Activated naive CD8-positive, alpha-beta T cell treated with anti-CD3 and anti-CD28 coated beads, Interleukin-2, amount 50 U/mL, for 24 hours (primary cell): ENCODE measurements around the gene CDH4.

Experiments used
- ATAC-seq: fragments of 150-1000 bp; cut with Tn5 transposase; one replicate; pipeline ENCODE4 v1.10.0; 2021
- DNase-seq: peaks from one replicate; pipeline ENCODE4 v3.0.0; 2021
- H3K27ac Mint-ChIP-seq: one replicate; pipeline ENCODE4 v1.8.0; 2021; ENCODE audit warnings: mild to moderate bottlenecking, mixed read lengths
- H3K27me3 Mint-ChIP-seq: one replicate; pipeline ENCODE4 v1.8.0; 2021; ENCODE audit warnings: mixed read lengths
- H3K36me3 Mint-ChIP-seq: one replicate; pipeline ENCODE4 v1.8.0; 2021; ENCODE audit warnings: low read depth, mixed read lengths
- H3K4me1 Mint-ChIP-seq: one replicate; pipeline ENCODE4 v1.8.0; 2021; ENCODE audit warnings: mixed read lengths
- H3K4me3 Mint-ChIP-seq: one replicate; pipeline ENCODE4 v1.8.0; 2021; ENCODE audit warnings: mild to moderate bottlenecking, moderate library complexity, mixed read lengths
- H3K9me3 Mint-ChIP-seq: one replicate; pipeline ENCODE4 v1.8.0; 2021; ENCODE audit warnings: mixed read lengths

CDH4 gene

GRCh38 chr20:61905781-61906523, 653.9 kb downstream of the CDH4 start:
- H3K36me3 Mint-ChIP-seq = no peaks in the 10 kb centered on the region
- no peak overlapping the region for H3K4me3 Mint-ChIP-seq
- H3K27me3 Mint-ChIP-seq = no peaks in the 10 kb centered on the region
- DNase-seq = no peak
- H3K27ac Mint-ChIP-seq = no peak overlapping the region
- no peak for ATAC-seq
- H3K9me3 Mint-ChIP-seq = no peaks in the 10 kb centered on the region
- H3K4me1 Mint-ChIP-seq = no peaks in the 10 kb centered on the region

DNA sequence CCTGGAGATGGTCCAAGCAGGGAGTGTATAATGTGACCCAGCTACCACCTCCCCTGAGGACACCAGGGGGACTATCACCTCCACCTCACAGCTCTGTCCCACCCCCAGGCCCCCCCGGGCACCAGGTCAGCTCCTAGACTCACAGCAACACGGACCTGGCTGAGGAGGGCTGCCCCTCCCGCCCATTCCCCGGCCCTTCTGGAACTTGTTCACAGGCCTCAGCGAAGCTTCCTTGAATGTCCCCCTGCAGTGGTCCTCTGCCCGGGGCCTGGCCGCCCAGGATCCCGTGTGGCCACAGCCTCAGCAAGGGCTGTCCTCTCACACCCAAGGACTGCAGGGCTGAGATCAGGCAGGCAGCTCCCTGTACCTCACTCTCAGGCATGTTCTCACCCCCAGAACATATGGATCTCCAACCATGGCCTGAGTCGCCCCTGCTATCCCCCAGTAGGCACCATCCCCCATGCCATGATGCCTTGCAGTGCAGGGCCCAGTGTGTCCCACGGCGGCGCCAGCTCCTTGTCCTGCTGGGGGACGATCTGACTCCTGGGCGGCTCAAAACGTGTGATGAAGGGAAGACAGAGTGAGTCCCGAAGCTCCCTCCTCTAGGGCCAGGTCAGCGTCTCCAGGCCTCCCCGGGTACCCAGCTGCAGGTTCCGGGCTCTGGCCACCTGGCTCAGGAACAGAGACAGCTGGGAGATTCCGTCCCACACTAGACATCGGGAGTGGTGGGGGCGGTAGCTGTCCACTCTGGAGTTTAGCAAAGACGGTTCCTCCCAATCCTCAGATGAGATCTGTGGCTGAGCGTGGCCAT, 655.2 kb downstream of the CDH4 start:
- no peaks in the 10 kb centered on the region for H3K4me1 Mint-ChIP-seq
- no peak for ATAC-seq

DNA sequence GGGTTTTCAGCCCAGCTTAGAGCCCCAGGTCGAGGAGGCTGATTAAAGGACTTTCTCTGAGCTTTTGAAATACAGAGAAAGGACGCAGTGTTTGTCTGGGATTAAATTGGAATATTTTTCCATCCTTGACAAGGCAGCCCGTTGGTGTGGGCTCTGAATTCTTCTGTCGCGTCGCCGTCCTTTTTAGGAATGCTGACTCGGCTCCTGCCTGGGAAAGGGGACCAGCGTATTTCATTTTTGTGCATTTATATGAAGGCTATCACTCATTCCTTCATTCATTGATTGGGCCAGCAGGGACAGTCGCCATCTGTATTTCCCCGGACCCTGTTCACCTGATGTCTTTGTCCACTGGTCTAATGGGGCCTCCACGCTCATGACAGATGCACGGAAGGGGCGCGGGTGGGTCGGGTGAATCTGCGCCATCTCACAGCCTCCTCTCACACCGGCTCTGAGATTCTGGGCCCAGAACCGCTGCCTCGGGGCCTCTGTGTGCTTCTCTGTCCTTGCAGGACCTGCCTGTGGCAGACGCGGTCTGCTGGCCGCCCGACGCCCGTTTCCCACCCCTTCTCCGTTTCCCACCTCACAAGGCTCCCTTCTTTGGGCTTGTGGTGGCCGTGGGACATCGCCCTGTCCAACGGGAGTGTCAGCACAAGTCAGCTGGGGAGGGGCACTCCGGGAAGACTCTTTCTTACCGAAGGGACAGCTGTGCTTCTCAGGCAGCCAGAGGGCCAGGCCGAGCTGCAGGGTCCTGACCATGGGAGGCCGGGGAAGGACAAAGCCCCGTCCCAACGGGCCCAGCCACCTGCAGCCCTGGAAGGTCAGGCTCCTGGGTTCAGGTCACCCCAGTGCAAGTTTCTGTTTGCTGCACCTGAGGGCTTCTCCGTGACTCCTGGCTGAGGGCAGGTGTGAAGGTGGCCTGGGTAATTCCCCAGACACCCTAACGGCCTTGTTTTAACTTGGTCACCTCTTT, 656.3 kb downstream of the CDH4 start:
- H3K36me3 Mint-ChIP-seq = no peaks in the 10 kb centered on the region
- no peaks in the 10 kb centered on the region for H3K27me3 Mint-ChIP-seq
- H3K27ac Mint-ChIP-seq = no peak overlapping the region
- no peaks in the 10 kb centered on the region for H3K9me3 Mint-ChIP-seq
- ATAC-seq = no peak
- H3K4me1 Mint-ChIP-seq = no peaks in the 10 kb centered on the region
- no peak for DNase-seq
- no peak overlapping the region for H3K4me3 Mint-ChIP-seq

More for the DNA sequence above, 655.2 kb downstream of the CDH4 start:
- DNase-seq = no peak
- H3K4me3 Mint-ChIP-seq = no peak overlapping the region
- H3K36me3 Mint-ChIP-seq = no peaks in the 10 kb centered on the region
- no peak overlapping the region for H3K27ac Mint-ChIP-seq
- H3K27me3 Mint-ChIP-seq = no peaks in the 10 kb centered on the region
- no peaks in the 10 kb centered on the region for H3K9me3 Mint-ChIP-seq

DNA sequence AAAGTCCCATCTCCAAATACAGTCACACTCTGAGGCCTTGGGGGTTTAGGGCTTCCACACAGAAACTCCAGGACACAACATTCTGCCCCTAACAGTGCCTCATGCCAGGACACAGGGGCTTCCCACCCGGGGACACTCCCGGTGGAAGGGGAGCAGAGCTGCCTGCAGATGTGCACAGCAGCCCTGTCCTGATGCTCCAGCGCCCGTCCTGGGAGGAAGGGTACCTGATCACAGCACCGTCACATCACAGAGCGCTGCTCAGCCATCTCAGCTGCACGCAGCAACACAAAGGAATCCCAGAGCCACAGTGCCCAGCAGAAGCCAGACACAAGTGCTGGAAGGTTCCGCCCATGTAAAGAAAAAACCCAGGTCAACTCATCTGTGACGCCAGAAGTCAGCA, 657.0 kb downstream of the CDH4 start:
- H3K4me1 Mint-ChIP-seq = no peaks in the 10 kb centered on the region
- no peaks in the 10 kb centered on the region for H3K36me3 Mint-ChIP-seq
- DNase-seq (no peak), ATAC-seq (no peak)
- no peak overlapping the region for H3K4me3 Mint-ChIP-seq
- H3K9me3 Mint-ChIP-seq = no peaks in the 10 kb centered on the region
- H3K27ac Mint-ChIP-seq = no peak overlapping the region
- H3K27me3 Mint-ChIP-seq = no peaks in the 10 kb centered on the region

GRCh38 chr20:61909821-61910220, 657.8 kb downstream of the CDH4 start:
- ATAC-seq (no peak), DNase-seq (no peak)
- Mint-ChIP-seq H3K9me3 (no peaks in the 10 kb centered on the region), H3K27me3 (no peaks in the 10 kb centered on the region), H3K4me1 (no peaks in the 10 kb centered on the region), H3K27ac (no peak overlapping the region), H3K36me3 (no peaks in the 10 kb centered on the region), H3K4me3 (no peak overlapping the region)

- Mint-ChIP-seq H3K4me3 (no peak overlapping the region), H3K36me3 (no peaks in the 10 kb centered on the region), H3K9me3 (no peaks in the 10 kb centered on the region), H3K27ac (no peak overlapping the region), H3K27me3 (no peaks in the 10 kb centered on the region), H3K4me1 (no peaks in the 10 kb centered on the region)
- ATAC-seq = no peak
- no peak for DNase-seq
Observed at GRCh38 chr20:61911824-61912223, 659.8 kb downstream of the CDH4 start.

GRCh38 chr20:61912665-61913422, 660.8 kb downstream of the CDH4 start:
- H3K4me1 Mint-ChIP-seq = no peaks in the 10 kb centered on the region
- H3K36me3 Mint-ChIP-seq = no peaks in the 10 kb centered on the region
- H3K27me3 Mint-ChIP-seq = no peaks in the 10 kb centered on the region
- no peaks in the 10 kb centered on the region for H3K9me3 Mint-ChIP-seq
- no peak overlapping the region for H3K4me3 Mint-ChIP-seq
- DNase-seq (no peak), ATAC-seq (no peak)
- no peak overlapping the region for H3K27ac Mint-ChIP-seq

GRCh38 chr20:61913423-61914225, 661.6 kb downstream of the CDH4 start:
- no peak overlapping the region for H3K4me3 Mint-ChIP-seq
- no peaks in the 10 kb centered on the region for H3K4me1 Mint-ChIP-seq
- ATAC-seq (no peak), DNase-seq (no peak)
- no peak overlapping the region for H3K27ac Mint-ChIP-seq
- H3K9me3 Mint-ChIP-seq = no peaks in the 10 kb centered on the region
- H3K27me3 Mint-ChIP-seq = no peaks in the 10 kb centered on the region
- H3K36me3 Mint-ChIP-seq = no peaks in the 10 kb centered on the region

- no peaks in the 10 kb centered on the region for H3K27me3 Mint-ChIP-seq
- no peaks in the 10 kb centered on the region for H3K9me3 Mint-ChIP-seq
- no peak overlapping the region for H3K27ac Mint-ChIP-seq
- no peak overlapping the region for H3K4me3 Mint-ChIP-seq
- no peaks in the 10 kb centered on the region for H3K4me1 Mint-ChIP-seq
- no peak for ATAC-seq
- H3K36me3 Mint-ChIP-seq = no peaks in the 10 kb centered on the region
- no peak for DNase-seq
Observed at GRCh38 chr20:61915101-61915500, 663.0 kb downstream of the CDH4 start.

DNA sequence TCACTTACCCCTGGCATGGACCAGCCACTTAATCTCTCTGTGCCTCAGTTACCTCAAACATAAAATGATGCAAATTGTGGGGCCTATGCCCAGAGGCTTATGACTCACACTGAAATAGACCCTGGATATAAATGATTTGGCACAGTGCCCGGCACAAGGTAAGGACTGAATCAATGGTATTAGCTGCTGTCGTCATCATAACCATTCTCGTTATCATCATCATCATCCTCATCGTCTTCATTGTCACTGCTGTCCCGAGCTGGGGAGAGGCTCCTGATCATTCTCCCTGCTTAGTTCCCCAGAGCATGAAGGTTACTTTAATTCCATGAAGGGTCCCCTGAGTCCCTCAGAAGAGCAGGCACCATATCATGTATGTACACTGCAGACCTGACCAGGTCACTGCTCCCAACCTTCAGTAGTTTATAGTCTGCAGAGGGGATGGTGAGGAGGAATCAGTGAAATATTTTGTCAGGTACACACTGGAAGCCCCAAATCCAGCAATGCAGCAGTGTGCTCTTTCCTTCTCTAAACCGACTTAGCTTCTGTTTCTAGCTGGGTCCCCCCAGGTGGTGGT, 664.3 kb downstream of the CDH4 start:
- H3K36me3 Mint-ChIP-seq = no peaks in the 10 kb centered on the region
- H3K27ac Mint-ChIP-seq = no peak overlapping the region
- H3K4me3 Mint-ChIP-seq = no peak overlapping the region
- no peak for DNase-seq
- H3K9me3 Mint-ChIP-seq = no peaks in the 10 kb centered on the region
- no peak for ATAC-seq
- no peaks in the 10 kb centered on the region for H3K27me3 Mint-ChIP-seq
- no peaks in the 10 kb centered on the region for H3K4me1 Mint-ChIP-seq

- H3K36me3 Mint-ChIP-seq = no peaks in the 10 kb centered on the region
- ATAC-seq = no peak
- no peak for DNase-seq
- no peaks in the 10 kb centered on the region for H3K9me3 Mint-ChIP-seq
- no peak overlapping the region for H3K27ac Mint-ChIP-seq
- no peaks in the 10 kb centered on the region for H3K27me3 Mint-ChIP-seq
- H3K4me3 Mint-ChIP-seq = no peak overlapping the region
- H3K4me1 Mint-ChIP-seq = no peaks in the 10 kb centered on the region
Observed at GRCh38 chr20:61917474-61918145, 665.5 kb downstream of the CDH4 start.

- no peak overlapping the region for H3K27ac Mint-ChIP-seq
- H3K4me3 Mint-ChIP-seq = no peak overlapping the region
- no peaks in the 10 kb centered on the region for H3K9me3 Mint-ChIP-seq
- ATAC-seq = no peak
- DNase-seq = no peak
- no peaks in the 10 kb centered on the region for H3K4me1 Mint-ChIP-seq
- H3K27me3 Mint-ChIP-seq = no peaks in the 10 kb centered on the region
- no peaks in the 10 kb centered on the region for H3K36me3 Mint-ChIP-seq
Observed at GRCh38 chr20:61918548-61918947, 666.5 kb downstream of the CDH4 start.

- no peak for DNase-seq
- H3K27ac Mint-ChIP-seq = no peak overlapping the region
- H3K4me1 Mint-ChIP-seq = no peaks in the 10 kb centered on the region
- H3K9me3 Mint-ChIP-seq = no peaks in the 10 kb centered on the region
- no peak for ATAC-seq
- no peak overlapping the region for H3K4me3 Mint-ChIP-seq
- no peaks in the 10 kb centered on the region for H3K27me3 Mint-ChIP-seq
- no peaks in the 10 kb centered on the region for H3K36me3 Mint-ChIP-seq
Observed at GRCh38 chr20:61919239-61919638, 667.2 kb downstream of the CDH4 start.
